ENCODE data around the gene GPR25.

DNA sequence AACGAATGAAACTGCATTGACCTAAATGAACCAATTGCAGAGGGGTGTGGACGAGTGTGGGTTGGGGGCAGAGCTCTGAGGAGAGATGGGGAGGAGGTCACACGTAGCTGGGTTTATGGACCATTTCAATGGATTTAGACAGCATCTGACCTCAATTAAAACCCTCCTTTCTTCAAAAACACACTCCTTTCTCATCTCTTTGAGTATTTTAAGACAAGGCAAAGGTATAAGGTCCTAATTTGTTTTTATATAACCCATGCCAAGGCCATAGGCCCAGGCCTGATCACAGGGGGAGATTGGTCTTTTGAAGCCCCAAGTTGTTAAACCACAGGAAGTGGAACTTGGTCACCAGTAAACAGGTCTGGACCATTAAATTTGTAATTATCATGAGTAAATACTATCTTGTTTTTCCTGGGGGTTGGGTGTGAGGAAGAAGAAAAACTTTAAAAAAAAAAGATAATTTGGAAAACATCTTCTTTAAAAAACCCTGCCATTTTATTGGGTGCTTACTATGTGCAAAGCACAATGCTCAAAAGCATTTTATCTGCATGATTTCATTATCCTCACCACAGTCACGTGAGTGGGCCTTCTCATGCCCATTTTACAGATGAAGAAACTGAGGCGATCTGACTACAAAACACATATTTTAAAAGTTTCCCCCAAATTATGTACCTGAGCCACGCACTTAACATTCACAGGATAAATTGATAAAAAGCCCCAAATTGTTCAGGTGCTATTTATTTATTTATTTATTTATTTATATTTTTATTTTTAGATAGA, 13.0 kb downstream of the GPR25 start:
- no peak for TF ChIP-seq CTCF (IDR thresholded peaks at IDR 0.05)
- TF ChIP-seq EZH2 (IDR thresholded peaks at IDR 0.05), result no peak

All from neural progenitor cell (in vitro differentiated cells).